ENCODE data around the gene RNF166.

- TF ChIP-seq CTCF (conservative IDR thresholded peaks at IDR 0.05 in 1 of 2, IDR thresholded peaks at IDR 0.05 in 1 of 2; ENCODE audit: low read depth in 1 of 2, low read length in 2 of 2) (no peak), EZH2 (IDR thresholded peaks at IDR 0.05; ENCODE audit: low read length, missing control alignments) (no peak)
Observed at GRCh38 chr16:88705801-88706228, 393 bp downstream of the RNF166 start.
